GM20000 (cell line): ENCODE measurements around the gene CIC.

Source experiments
- DNase-seq: peaks from one replicate; pipeline ENCODE4 v3.0.0; 2012; ENCODE audit warnings: low spot score
- CTCF ChIP-seq: IDR thresholded peaks from 2 replicates; pipeline ENCODE4 v1.5.1; 2012; ENCODE audit warnings: mild to moderate bottlenecking, control low read depth; ENCODE audit errors: extremely low read depth, missing control alignments

CIC gene

GRCh38 chr19:42315024-42315423, 46.0 kb downstream of the CIC start:
- DNase-seq, result no peak
- no peak for TF ChIP-seq CTCF

- DNase-seq, result peak; percentile 88
- TF ChIP-seq CTCF, result no peak
Measured at GRCh38 chr19:42316223-42317211, 47.5 kb downstream of the CIC start.

GRCh38 chr19:42317535-42317934, 48.5 kb downstream of the CIC start:
- DNase-seq, result no peak
- TF ChIP-seq CTCF, result peak; percentile 6

- DNase-seq, result no peak
- TF ChIP-seq CTCF, result no peak
Measured at GRCh38 chr19:42322305-42322704, 53.3 kb downstream of the CIC start.

GRCh38 chr19:42323473-42323851, 54.4 kb downstream of the CIC start:
- no peak for TF ChIP-seq CTCF
- DNase-seq, result no peak

GRCh38 chr19:42323852-42324654, 55.0 kb downstream of the CIC start:
- peak; percentile 69 for DNase-seq
- no peak for TF ChIP-seq CTCF
